Stimulated activated CD8-positive, alpha-beta memory T cell treated with anti-CD3 and anti-CD28 coated beads, Interleukin-4, amount 100 ng/mL, for 48 hours (primary cell): ENCODE data around the gene CNNM1.

Experiments
- DNase-seq: peaks from one replicate; pipeline ENCODE4 v3.0.0-alpha.2; 2020

Gene CNNM1

GRCh38 chr10:99329304-99329553 lies at the start of gene CNNM1:
Gene CNNM1 (plus strand): TSS chr10:99329356. CDS start chr10:99329388, 32 bp downstream.
- DNase-seq, result peak; percentile 51

- no peak for DNase-seq
These were observed 49.5 kb upstream of the CNNM1 start for GRCh38 chr10:99279626-99280111.

DNA sequence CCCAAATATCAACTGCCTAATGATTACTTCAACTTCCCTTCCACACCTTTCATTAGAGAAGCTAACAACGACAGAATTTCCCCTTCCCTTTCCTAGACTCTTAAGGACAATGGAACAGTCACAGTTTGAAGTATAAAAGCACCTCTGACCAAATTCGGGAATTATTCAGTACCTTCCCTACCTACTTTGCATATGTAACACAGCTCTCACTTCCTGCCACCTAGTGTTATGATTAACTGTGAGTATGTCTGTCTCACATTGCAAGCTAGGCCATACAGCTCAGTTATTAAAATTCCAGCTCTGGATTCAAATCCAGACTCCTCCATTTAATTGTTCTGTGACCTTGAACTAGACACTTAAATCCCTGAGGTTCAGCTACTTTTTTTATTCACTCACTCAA lies 48.7 kb upstream of the CNNM1 start:
- no peak for DNase-seq

DNA sequence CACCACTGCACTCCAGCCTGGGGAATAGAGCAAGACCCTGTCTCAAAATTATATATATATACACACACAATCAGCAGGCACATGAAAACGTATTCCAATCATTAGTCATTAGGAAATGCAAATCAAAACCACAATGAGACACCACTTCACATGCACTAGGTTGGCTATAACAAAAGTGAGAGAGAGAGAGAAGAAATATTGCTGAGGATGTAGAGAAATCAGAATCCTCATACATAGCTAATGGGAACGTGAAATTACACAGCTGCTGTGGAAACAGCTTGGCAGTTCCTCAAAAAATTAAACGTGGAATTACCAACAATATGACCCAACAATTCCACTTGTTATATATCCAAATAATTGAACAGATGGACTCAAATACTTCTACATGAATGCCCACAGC lies 43.3 kb upstream of the CNNM1 start:
- no peak for DNase-seq

- no peak for DNase-seq
These were observed 38.9 kb upstream of the CNNM1 start for GRCh38 chr10:99290306-99290705.

DNA sequence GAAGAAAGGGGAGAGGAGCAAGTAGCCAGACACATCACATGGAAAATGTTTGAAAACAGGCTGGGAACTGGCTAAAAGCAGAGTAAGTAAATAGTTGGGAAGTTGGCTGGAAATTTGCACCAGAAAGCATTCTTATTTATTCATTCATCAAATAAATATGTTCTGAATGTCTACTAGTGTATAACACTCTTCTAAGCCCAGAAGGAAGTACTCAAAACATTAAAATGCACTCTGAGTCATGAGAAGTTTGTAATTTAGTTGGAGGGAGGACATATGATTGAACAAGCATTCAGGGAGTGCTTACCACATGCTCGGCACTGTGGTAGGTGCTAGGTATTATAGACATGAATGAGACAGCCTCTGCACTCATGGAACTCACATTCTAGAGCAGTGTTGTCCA lies 37.0 kb upstream of the CNNM1 start:
- no peak for DNase-seq

DNA sequence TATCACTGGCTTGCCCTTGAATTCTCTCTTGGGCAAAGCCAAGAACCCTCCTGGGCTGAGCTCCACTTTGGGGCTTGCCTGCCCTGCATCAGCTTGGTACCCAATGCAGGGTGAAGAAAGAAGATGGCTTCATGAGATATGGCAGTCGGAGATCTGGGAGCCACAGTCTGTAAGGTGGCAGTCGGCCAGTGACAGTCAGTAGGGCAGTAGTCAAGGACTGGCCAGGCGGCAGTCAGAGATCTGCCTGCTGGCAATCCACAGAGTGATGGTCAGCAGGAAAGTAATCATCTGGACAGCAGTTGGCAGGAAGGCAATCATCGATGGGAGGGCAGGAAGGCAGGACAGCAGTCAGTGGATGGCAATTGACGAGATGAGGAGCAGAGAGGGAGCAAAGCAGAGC lies 32.6 kb upstream of the CNNM1 start:
- DNase-seq, result no peak

- no peak for DNase-seq
These were observed 32.1 kb upstream of the CNNM1 start for GRCh38 chr10:99297033-99297432.

- no peak for DNase-seq
These were observed 25.0 kb upstream of the CNNM1 start for GRCh38 chr10:99303899-99304861.

DNA sequence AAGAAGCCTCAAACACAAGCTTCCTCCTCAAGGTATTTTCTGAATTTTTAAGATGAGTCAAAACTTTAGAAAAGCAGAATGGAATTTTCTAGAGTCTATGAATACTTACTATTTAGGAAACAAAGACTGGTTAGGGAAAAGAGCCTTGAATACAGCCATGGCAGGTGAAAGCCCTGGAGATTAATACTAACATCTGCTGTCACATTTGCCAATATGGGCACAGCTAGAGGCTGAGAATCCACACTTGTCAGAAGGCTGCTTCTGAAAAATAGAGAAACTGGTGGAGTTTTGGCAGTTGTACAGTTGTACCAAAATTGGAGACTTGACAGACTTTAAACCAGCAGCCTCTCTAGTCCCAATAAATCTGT lies 24.3 kb upstream of the CNNM1 start:
- DNase-seq, result no peak

DNA sequence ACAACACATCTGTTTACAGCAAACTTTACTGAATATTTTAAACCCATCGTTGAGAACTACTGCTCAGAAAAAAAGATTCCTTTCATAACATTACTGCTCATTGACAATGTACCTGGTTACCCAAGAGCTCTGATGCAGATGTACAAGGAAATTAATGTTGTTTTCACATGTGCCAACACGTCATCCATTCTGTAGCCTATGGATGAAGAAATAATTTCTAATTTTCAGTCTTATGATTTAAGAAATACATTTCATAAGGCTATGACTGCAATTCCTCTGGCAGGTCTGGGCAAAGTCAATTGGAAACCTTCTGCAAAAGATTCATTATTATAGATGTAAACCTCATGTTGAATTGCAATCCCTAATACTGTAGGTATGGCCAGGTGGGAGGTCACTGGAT lies 16.7 kb upstream of the CNNM1 start:
- DNase-seq, result no peak

- no peak for DNase-seq
These were observed 13.3 kb upstream of the CNNM1 start for GRCh38 chr10:99315853-99316252.

- DNase-seq, result no peak
These were observed 12.8 kb upstream of the CNNM1 start for GRCh38 chr10:99316374-99316773.

DNA sequence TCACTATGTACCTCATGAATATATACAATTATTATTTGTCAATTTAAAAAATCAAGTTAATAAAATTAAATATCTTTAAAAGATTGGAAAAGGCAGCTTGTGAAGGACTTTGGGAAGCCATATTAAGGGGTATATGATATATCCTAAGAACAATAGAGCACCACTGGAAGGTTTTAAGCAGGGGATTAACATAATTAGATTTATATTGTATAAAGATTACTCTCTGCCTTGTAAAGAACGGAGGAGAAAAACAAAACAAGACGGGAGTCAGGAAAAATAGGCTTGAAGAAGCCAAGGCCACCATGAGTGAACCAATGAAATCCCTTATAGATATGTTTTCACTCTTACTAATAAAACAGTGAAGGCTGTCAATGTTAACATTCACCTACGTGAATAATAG lies 11.1 kb upstream of the CNNM1 start:
- DNase-seq, result no peak

DNA sequence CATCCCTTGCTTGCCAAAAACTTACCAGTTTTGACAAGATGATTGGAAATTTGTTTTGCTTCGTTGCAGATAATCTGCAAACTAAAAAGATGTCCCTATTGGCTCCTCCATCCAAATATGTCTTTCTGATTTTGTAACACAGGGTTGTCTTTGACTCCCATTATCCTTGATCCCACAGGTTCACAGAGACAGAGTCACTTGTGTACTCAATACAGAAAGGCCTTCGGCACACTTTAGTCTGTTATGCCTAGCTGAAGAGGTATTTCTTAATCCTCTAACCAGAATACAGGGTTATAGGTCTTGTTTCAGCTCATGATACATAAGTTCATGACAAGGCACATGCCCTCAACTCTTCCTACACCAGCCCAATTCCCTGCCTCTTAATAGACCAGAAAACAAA lies 10.7 kb upstream of the CNNM1 start:
- DNase-seq, result no peak

DNA sequence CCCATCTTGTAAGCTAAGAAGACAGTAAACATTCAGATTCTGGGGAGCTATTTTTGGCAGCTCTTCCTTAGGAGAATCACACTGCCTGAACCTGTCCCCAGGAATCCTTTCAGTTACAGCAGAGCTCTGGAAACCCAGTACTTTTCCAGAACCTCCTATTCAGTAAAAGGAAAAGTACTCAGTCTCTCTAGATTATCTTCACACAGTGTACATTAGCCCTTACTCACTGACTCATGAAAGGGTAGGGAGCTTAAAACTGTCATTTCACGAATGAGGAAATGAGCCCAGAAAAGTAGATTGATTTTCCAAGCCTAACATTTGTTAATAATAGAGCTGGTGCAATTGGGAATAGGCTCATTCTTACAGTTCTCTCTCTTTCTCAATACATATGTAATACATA lies 3.9 kb upstream of the CNNM1 start:
- no peak for DNase-seq

- DNase-seq, result no peak
These were observed 2.3 kb upstream of the CNNM1 start for GRCh38 chr10:99326871-99327270.

DNA sequence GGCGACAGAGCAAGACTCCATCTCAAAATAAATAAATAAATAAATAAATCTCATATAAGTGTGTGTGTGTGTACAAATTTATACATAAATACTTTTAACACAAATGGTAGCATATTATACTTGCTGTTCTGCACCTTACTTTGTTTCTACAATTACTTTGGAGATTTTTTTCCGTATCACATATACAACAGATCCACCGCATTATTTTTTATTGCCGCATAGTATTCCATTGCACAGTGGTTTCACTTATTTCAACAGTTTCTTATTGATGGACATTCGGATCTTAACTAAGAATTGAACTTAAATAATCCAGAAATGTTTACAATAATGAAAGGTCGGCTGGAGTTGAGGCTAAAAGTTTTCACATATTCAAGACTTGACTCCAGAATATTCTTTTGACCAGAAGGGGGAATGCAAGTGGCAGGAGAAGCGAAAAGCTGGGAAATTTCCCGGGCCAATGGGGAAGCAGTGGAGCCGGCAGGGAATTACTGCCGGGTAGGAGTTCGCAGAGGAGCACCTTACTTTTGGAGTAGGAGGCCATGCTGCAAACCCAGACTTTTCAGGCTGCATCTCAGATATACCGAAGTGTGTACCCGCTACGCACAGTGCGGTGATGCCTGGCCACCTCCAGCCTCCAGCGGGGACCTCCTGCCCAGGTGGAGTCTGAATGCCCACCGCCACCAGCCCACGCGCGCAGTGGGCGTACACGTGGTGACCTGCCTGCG lies 415 bp upstream of the CNNM1 start:
- DNase-seq, result no peak

GRCh38 chr10:99329554-99330346 lies 594 bp downstream of the CNNM1 start:
- DNase-seq, result peak; percentile 32

DNA sequence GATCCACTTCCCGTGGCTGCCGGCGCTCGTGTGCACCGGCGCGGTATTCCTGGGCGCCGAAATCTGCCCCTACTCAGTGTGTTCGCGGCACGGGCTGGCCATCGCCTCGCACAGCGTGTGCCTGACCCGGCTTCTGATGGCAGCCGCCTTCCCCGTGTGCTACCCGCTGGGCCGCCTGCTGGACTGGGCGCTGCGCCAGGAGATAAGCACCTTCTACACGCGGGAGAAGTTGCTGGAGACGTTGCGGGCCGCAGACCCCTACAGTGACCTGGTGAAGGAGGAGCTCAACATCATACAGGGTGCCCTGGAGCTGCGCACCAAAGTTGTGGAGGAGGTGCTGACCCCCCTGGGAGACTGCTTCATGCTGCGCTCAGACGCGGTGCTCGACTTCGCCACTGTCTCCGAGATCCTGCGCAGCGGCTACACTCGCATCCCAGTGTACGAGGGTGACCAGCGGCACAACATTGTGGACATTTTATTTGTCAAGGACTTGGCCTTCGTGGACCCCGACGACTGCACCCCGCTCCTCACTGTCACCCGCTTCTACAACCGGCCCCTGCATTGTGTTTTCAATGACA lies 1.3 kb downstream of the CNNM1 start:
- DNase-seq, result peak; percentile 23

DNA sequence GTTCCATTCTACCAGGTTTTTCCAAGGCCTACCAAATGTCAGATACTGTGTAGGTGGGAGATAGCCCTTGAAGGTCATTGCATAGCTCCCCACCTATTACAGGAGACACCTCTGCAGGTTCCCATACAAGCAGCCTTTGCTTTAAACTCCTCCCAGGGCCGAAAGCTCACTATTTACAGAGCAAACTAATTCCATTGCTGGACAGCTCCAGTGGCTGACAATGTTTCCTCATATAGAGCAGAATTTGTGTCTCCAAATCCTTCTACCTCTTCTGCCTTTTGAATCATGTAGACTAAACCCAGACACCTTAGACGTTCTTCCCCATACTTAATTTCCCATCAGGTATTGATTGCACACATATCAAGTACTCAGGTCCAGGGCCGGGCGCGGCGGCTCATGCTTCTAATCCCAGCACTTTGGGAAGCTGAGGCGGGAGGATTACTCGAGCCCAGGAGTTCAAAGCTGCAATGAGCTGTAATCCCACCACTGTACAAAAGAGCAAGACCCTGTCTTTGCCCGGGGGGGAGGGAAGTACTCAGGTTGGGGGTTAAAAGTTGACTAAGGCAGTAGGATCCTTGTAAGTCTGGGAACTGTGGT lies 2.1 kb downstream of the CNNM1 start:
- DNase-seq, result no peak

- no peak for DNase-seq
These were observed 8.2 kb downstream of the CNNM1 start for GRCh38 chr10:99337311-99337811.

DNA sequence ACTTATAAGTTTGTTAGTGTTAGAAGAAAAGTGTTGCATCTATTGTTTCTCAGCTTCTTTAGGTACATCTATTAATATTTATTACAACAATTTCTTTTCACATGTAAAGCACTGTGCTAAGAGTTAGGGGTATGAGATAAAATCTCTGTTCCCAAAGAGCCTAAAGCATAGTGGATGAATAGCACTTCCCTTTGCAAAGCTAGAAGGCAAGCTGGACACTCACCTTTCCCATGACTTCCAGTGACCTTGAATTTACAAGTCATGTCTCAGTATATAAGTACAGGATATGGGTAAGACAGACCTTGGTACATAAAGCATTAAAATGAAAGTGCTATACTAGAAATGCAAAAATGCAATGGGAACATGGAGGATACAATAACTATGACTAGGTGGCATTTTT lies 8.7 kb downstream of the CNNM1 start:
- DNase-seq, result no peak
